ENCODE measurements around the gene MTMR10.
A peak's percentile ranks its signal among the peaks of the same experiment; 100 is the strongest.

The MTMR10 gene

DNA sequence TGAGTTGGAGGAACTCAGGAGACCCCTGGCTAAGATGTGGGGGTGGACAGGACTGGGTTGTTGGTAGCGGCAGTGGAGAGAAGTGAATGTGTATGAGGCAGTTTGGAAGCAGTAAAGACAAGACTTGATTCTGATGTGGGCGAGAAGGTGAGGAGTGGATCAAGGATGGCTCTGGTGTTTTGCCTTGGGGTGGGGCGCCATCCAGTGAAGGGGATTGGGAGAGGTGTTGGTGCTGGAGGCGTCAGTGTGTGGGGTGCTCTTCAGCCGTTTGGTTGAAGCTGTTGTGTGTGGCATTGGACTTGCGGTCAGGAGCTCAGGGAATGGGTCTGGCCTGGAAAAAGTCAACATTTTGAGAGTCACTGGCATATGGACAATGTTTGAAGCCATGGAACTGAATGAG is 74.4 kb downstream of the MTMR10 start:
- no peak for DNase-seq

DNA sequence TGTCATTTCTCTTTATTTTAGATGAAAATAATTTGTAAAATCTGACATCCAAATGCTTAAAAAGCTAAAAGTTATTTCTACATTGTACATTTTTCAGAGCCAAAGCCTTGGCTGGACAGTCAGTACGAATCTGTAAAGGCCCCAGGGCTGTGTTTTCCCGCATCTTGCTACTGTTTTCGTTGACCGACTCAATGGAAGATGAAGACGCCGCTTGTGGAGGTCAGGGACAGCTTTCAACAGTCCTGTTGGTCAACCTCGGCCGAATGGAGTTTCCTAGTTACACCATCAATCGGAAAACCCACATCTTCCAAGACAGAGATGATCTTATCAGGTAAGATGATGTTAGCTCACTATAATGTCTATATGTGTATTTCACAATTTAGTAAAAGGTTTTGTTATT is 77.7 kb downstream of the MTMR10 start:
- DNase-seq, result no peak

DNA sequence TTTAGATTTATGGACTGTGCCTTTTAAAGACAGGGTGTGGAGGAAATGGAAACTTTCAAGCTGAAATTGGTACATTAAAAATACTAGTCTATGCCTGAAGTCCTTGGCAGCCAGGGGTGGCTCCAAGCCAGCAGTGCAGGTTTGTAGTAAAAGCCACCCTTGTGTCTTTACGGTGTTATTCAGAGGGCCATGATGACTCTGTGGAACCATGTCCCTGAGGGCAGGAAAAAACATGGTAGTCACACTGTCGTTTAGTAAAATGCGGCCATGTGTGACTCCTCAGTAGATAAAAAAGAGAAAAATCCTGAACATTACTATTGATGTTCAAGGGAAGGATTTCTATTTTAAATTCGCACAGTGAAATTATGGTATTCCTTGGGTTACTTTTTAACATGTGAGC is 85.1 kb downstream of the MTMR10 start:
- DNase-seq, result no peak

DNA sequence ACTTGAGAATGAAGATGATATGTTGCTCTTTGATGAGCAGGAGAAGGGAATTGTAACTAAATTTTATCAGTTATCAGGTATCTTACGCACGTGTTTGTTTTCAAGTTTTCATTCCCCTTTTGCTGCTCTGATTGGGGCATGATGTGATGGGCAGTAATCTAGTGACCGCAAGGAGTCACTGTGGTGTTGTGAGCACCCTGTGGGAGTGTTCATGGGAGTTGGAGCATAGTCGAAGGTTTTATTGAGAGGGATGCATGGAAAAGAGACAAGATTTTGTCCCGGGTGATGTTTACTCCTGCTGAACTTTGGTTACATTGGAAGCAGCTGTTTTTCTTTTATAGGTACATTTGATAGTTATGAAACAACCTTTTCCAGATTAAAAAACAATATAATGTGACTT is 85.6 kb downstream of the MTMR10 start:
- no peak for DNase-seq

DNA sequence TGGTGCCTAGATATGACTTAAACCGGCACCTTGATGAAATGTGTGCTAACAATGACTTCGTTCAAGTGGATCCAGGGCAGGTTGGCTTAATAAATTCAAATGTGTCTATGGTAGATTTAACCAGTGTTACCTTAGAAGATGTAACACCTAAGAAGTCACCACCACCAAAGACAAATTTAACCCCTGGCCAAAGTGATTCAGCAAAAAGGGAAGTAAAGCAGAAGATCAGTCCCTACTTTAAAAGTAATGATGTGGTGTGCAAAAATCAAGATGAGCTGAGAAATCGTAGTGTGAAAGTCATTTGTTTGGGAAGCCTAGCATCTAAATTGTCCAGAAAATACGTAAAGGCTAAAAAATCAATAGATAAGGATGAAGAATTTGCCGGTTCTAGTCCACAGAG is 86.6 kb downstream of the MTMR10 start:
- no peak for DNase-seq

DNA sequence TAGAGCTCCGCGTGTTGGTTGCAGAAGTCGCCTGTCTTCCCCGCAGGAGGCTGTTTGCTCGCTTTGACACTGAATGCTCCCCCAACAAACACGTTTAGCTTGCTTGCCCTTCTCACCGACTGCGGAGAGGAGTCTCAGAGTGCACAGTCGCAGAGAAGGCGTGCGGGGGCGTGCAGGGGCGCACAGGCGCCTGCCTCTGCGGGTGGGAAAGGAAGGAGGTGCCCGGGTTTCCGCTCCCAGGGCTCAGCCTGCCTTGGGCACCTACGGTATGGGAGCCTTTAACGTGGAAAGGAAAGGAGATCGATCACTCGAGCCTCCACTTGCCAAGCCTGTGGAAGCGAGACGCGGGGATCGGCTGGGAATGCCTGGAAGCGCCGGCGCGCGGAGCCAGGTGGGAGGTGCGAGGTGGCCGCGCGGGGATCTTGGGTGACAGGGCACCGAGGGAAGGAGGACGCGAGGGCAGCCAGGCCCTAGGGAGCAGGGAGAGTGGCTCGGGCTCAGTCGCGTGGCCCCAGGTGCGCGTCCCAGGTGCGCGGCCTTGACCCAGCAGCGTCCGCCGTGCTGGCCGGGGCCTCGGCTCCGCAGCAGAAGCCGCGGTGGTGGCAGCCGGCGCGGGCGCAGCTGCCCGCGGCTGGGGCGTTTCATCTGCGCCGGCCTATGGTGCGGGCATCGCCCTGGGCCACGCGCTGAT is 87.8 kb downstream of the MTMR10 start, which contains the start of gene FAN1:
Gene FAN1 (plus strand): TSS at position 419 of the 691 bp plus-strand sequence. CDS start 749 bp downstream, outside the sequence.
- peak; percentile 79 to 83 for DNase-seq

DNA sequence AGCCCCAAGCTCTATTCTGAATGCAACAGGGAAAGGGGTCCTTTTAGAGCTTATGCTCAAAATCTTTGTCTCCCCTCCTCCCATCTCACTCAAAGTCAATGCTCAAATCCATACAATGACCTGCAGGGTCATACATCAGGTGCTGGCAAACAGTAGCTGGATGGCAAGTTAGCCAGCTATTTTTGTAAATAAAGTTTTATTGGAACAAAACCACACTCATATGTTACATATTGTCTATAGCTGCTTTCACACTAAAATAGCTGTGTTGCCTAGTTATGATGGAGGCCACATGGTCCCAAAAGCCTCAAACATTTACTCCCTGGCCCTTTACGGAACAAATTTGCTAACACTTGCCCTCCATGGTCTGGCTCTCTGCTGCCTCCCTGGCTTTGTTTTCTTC is 89.5 kb downstream of the MTMR10 start:
- DNase-seq, result no peak

DNA sequence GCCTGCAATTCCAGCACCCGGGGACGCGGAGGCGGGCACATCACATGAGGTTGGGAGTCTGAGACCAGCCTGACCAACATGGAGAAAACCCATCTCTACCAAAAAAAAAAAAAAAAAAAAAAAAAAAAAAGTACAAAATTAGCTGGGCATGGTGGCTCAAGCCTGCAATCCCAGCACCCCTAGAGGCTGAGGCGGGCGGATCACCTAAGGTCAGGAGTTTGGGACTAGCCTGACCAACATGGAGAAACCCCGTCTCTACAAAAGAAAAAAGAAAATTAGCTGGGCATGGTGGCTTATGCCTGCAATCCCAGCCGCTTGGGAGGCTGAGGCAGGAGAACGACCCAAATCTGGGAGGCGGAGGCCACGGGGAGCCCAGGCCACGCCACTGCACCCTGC is 95.2 kb downstream of the MTMR10 start:
- DNase-seq, result no peak

DNA sequence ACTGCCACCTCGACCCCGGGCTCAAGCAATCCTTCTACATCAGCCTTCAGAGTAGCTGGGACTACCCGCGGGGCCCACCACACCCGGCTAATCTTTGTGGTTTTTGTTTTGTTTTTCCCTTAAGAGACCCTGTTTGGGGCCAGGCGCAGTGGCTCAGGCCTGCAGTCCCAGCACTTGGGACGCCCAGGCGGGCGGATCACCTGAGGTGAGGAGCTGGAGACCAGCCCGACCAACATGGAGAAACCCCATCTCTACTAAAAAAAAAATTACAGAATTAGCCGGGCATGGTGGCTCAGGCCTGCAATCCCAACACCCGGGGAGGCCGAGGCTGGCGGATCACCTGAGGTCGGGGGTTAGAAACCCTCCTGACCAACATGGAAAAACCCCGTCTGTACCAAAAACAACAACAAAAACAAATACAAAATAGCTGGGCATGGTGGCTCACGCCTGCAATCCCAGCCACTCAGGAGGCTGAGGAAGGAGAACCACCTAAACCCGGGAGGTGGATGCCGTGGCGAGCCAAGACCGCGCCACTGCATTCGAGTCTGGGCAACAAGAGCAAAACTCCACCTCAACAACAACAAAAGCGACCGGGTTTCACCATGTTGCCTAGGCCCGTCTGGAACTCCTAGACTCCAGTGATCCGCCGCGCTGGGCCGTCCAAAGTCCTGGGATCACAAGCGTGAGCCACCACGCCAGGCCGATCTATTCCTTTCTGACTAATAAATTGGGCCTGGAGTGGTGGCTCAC is 95.8 kb downstream of the MTMR10 start:
- no peak for DNase-seq

DNA sequence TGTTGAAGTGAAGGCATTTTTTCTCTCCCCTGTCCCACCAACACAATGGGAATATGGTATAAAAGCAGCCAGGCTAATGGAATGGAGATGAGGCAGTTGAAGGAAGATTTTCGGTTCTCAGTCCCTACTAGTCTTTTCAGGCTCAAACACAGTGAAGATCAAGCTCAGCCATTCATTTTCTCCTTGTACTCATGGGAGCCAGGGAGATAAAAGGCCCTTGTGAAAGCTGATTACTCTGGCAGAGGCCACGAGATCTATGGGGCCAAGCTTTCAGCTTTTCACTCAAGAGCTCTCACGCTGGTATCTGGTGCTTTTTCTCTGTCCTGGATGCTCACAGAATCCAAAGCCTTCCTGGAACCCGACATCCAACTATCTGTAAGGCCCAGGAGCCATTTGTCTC is 102.2 kb downstream of the MTMR10 start:
- DNase-seq, result no peak
